Adipocyte (in vitro differentiated cells): ENCODE data around the gene MTMR11.
A peak's percentile ranks its signal among the peaks of the same experiment; 100 is the strongest.

Source experiments
- DNase-seq: peaks from one replicate; pipeline ENCODE4 v3.0.0-alpha.2; 2015; ENCODE audit warnings: low read depth
- H3K27me3 ChIP-seq: replicated peaks from 2 replicates; pipeline ENCODE4 v1.7.0; 2013; ENCODE audit warnings: mild to moderate bottlenecking, low read length, moderate library complexity; ENCODE audit not compliant: control insufficient read depth, insufficient read depth
- H3K36me3 ChIP-seq: 2 replicates; pipeline ENCODE4 v1.7.0; 2013; ENCODE audit warnings: low read length, mild to moderate bottlenecking, moderate library complexity; ENCODE audit not compliant: control insufficient read depth, insufficient read depth, severe bottlenecking
- H3K4me1 ChIP-seq: 2 replicates; pipeline ENCODE4 v1.7.0; 2013; ENCODE audit warnings: mild to moderate bottlenecking, low read length, moderate library complexity; ENCODE audit not compliant: control insufficient read depth, insufficient read depth
- H3K4me3 ChIP-seq: 2 replicates; pipeline ENCODE4 v1.7.0; 2013; ENCODE audit warnings: mild to moderate bottlenecking, low read length, moderate library complexity
- H3K9ac ChIP-seq: 2 replicates; pipeline ENCODE4 v1.7.0; 2013; ENCODE audit warnings: mild to moderate bottlenecking, low read length, moderate library complexity
- H3K9me3 ChIP-seq: 2 replicates; pipeline ENCODE4 v1.7.0; 2013; ENCODE audit warnings: mild to moderate bottlenecking, low read length, moderate library complexity; ENCODE audit not compliant: control insufficient read depth

MTMR11 gene

GRCh38 chr1:149933208-149933607 is 3.5 kb downstream of the MTMR11 start:
- H3K4me3 ChIP-seq, result no peak overlapping the region
- no peak for DNase-seq
- no peaks in the 10 kb centered on the region for H3K36me3 ChIP-seq
- H3K9ac ChIP-seq, result no peak overlapping the region
- peaks cover 32% of the 10 kb centered on the region for H3K4me1 ChIP-seq
- no peaks in the 10 kb centered on the region for H3K27me3 ChIP-seq
- H3K9me3 ChIP-seq, result no peaks in the 10 kb centered on the region

- no peaks in the 10 kb centered on the region for H3K36me3 ChIP-seq
- H3K9ac ChIP-seq, result no peak overlapping the region
- H3K4me3 ChIP-seq, result no peak overlapping the region
- peaks cover 26% of the 10 kb centered on the region for H3K4me1 ChIP-seq
- DNase-seq, result no peak
- no peaks in the 10 kb centered on the region for H3K27me3 ChIP-seq
- H3K9me3 ChIP-seq, result no peaks in the 10 kb centered on the region
These were observed 4.2 kb downstream of the MTMR11 start for GRCh38 chr1:149932474-149932873.

- Histone ChIP-seq H3K4me3 (no peak overlapping the region), H3K9me3 (no peaks in the 10 kb centered on the region), H3K9ac (no peak overlapping the region), H3K36me3 (peaks cover 5% of the 10 kb centered on the region), H3K4me1 (peaks cover 20% of the 10 kb centered on the region), H3K27me3 (no peaks in the 10 kb centered on the region)
- DNase-seq, result no peak
These were observed 5.4 kb downstream of the MTMR11 start for GRCh38 chr1:149931212-149931790.

GRCh38 chr1:149929856-149930255 is 6.8 kb downstream of the MTMR11 start:
- no peak overlapping the region for H3K9ac ChIP-seq
- H3K4me3 ChIP-seq, result no peak overlapping the region
- H3K4me1 ChIP-seq, result peaks cover 27% of the 10 kb centered on the region
- H3K9me3 ChIP-seq, result no peaks in the 10 kb centered on the region
- no peak for DNase-seq
- peaks cover 19% of the 10 kb centered on the region for H3K36me3 ChIP-seq
- no peaks in the 10 kb centered on the region for H3K27me3 ChIP-seq

- Histone ChIP-seq H3K36me3 (peaks cover 34% of the 10 kb centered on the region), H3K9ac (peak overlapping the region; percentile 97), H3K9me3 (no peaks in the 10 kb centered on the region), H3K27me3 (no peaks in the 10 kb centered on the region), H3K4me1 (peaks cover 32% of the 10 kb centered on the region), H3K4me3 (peak overlapping the region; percentile 95)
- no peak for DNase-seq
These were observed 8.3 kb downstream of the MTMR11 start for GRCh38 chr1:149928401-149928724.

- H3K4me3 ChIP-seq, result peak within 1 kb of the TSS; percentile 95
- no peaks in the 10 kb centered on the region for H3K9me3 ChIP-seq
- peaks cover 32% of the 10 kb centered on the region for H3K4me1 ChIP-seq
- peak; percentile 98 for DNase-seq
- peak within 1 kb of the TSS; percentile 97 for H3K9ac ChIP-seq
- H3K27me3 ChIP-seq, result no peaks in the 10 kb centered on the region
- H3K36me3 ChIP-seq, result peaks cover 40% of the 10 kb centered on the region
These were observed 8.9 kb downstream of the MTMR11 start, which contains the start of gene SF3B4 for GRCh38 chr1:149927563-149928400. TSS of gene SF3B4 (minus strand) at chr1:149927803. CDS start at chr1:149927759, 44 bp downstream.

GRCh38 chr1:149927056-149927562 is 9.6 kb downstream of the MTMR11 start:
- DNase-seq, result peak; percentile 28
- Histone ChIP-seq H3K27me3 (no peaks in the 10 kb centered on the region), H3K4me3 (peak overlapping the region; percentile 95), H3K9ac (peak overlapping the region; percentile 97), H3K9me3 (no peaks in the 10 kb centered on the region), H3K36me3 (peaks cover 45% of the 10 kb centered on the region), H3K4me1 (peaks cover 32% of the 10 kb centered on the region)

- DNase-seq, result no peak
- Histone ChIP-seq H3K4me1 (peaks cover 32% of the 10 kb centered on the region), H3K9ac (peak overlapping the region; percentile 97), H3K27me3 (no peaks in the 10 kb centered on the region), H3K9me3 (no peaks in the 10 kb centered on the region), H3K36me3 (peaks cover 45% of the 10 kb centered on the region), H3K4me3 (peak overlapping the region; percentile 95)
These were observed 10.4 kb downstream of the MTMR11 start for GRCh38 chr1:149926296-149926695.

- H3K9ac ChIP-seq, result peak overlapping the region; percentile 37
- DNase-seq, result no peak
- H3K4me3 ChIP-seq, result peak overlapping the region; percentile 95
- H3K27me3 ChIP-seq, result no peaks in the 10 kb centered on the region
- H3K4me1 ChIP-seq, result peaks cover 32% of the 10 kb centered on the region
- no peaks in the 10 kb centered on the region for H3K9me3 ChIP-seq
- peaks cover 45% of the 10 kb centered on the region for H3K36me3 ChIP-seq
These were observed 10.9 kb downstream of the MTMR11 start for GRCh38 chr1:149925751-149926150.

- Histone ChIP-seq H3K27me3 (no peaks in the 10 kb centered on the region), H3K4me3 (peak overlapping the region; percentile 95), H3K4me1 (peaks cover 32% of the 10 kb centered on the region), H3K9me3 (no peaks in the 10 kb centered on the region), H3K9ac (peak overlapping the region; percentile 37), H3K36me3 (peaks cover 45% of the 10 kb centered on the region)
- DNase-seq, result no peak
These were observed 11.3 kb downstream of the MTMR11 start for GRCh38 chr1:149925345-149925744.

GRCh38 chr1:149923626-149924025 is 13.1 kb downstream of the MTMR11 start:
- Histone ChIP-seq H3K9me3 (no peaks in the 10 kb centered on the region), H3K4me1 (peaks cover 31% of the 10 kb centered on the region), H3K9ac (no peak overlapping the region), H3K27me3 (peaks cover under 1% of the 10 kb centered on the region), H3K36me3 (peaks cover 45% of the 10 kb centered on the region), H3K4me3 (no peak overlapping the region)
- DNase-seq, result no peak
